HG03378 (cell line): ENCODE results near the gene GARS1.
"Not testable (repeated sequence)": the region's sequence is repeated elsewhere in the genome, so short reads cannot be mapped to it uniquely, and the experiment has no call there.

Experiments used
- ATAC-seq: cut with Tn5 transposase; IDR thresholded peaks from one replicate; pipeline ENCODE4 v1.9.1; 2021; ENCODE audit warnings: mild to moderate bottlenecking, moderate library complexity; ENCODE audit not compliant: unreplicated experiment

Gene GARS1

DNA sequence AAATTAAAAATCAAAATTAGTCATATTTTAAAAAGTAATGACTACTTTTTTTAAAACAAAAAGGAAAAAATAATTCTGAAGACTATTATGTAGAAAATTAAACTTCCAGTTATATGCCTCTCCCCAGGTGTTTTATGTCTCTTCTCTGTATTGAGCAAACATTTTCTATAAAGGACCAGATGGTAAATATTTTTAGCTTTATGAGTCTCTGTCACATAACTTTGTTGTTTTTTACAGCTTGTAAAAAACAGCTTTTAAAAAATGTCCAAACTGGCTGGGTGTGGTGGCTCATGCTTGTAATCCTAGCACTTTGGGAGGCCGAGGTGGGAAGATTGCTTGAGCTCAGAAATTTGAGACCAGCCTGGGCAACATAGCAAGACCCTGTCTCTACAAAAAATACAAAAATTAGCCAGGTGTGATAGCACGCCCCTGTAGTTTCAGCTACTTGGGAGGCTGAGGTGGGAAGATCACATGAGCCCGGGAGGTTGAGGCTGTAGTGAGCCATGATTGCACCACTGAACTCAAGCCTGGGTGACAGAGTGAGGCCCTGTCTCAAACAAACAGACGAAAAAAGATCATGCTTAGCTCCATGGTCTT lies 23.5 kb downstream of the GARS1 start:
- ATAC-seq = no peak

- no peak for ATAC-seq
Observed at GRCh38 chr7:30618961-30619360, 24.3 kb downstream of the GARS1 start.

- ATAC-seq = no peak
Observed at GRCh38 chr7:30625283-30625682, 30.6 kb downstream of the GARS1 start.

- no peak for ATAC-seq
Observed at GRCh38 chr7:30627026-30627425, 32.3 kb downstream of the GARS1 start.

DNA sequence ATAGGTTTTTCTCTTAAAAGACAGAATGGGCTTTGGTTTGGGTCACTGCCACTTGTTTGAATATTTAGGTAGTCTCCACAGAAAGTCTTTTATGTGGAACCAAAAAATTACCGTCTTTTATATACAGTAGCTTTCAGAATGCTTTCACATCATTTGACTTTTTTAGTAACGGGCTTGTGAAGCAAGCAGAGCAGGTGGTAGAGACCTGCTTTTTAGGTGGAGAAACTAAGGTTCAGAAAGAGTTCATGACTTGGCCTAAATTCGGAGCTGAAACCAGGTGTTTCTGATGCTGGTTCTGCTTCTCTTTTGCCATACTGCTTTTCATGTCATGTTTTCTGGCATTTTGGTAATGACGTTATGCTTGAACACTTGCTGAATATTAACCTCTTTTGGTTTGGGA lies 36.3 kb downstream of the GARS1 start:
- ATAC-seq = no peak

- ATAC-seq = no peak
Observed at GRCh38 chr7:30633223-30633622, 38.5 kb downstream of the GARS1 start.

- no peak for ATAC-seq
Observed at GRCh38 chr7:30634193-30634626, 39.5 kb downstream of the GARS1 start.

GRCh38 chr7:30634634-30635201 lies 40.0 kb downstream of the GARS1 start:
- ATAC-seq = no peak

- no peak for ATAC-seq
Observed at GRCh38 chr7:30635798-30636197, 41.1 kb downstream of the GARS1 start.

GRCh38 chr7:30642322-30642721 lies 47.6 kb downstream of the GARS1 start:
- not testable (repeated sequence) for ATAC-seq

DNA sequence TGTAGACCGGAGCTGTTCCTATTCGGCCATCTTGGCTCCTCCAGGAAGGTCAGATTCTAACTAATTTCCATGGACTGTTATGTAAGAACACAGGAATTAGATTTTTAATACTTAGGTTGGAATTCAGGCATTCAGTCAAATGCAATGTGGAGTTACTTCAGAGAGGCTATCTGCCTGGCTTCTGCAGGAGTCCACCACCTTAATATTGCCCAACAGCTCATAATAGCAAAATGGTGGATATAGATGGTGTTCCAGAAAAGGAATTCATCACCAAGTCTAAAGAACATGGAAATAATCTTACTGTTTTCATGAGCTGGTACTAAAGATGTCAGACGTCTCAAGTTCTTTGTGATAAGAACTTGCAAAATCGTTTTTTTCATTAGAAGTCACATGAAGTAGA lies 48.1 kb downstream of the GARS1 start:
- ATAC-seq = no peak

- ATAC-seq = no peak
Observed at GRCh38 chr7:30644286-30644955, 49.7 kb downstream of the GARS1 start.

- ATAC-seq = no peak
Observed at GRCh38 chr7:30645661-30646060, 51.0 kb downstream of the GARS1 start.

GRCh38 chr7:30646154-30646553 lies 51.5 kb downstream of the GARS1 start:
- ATAC-seq = no peak

DNA sequence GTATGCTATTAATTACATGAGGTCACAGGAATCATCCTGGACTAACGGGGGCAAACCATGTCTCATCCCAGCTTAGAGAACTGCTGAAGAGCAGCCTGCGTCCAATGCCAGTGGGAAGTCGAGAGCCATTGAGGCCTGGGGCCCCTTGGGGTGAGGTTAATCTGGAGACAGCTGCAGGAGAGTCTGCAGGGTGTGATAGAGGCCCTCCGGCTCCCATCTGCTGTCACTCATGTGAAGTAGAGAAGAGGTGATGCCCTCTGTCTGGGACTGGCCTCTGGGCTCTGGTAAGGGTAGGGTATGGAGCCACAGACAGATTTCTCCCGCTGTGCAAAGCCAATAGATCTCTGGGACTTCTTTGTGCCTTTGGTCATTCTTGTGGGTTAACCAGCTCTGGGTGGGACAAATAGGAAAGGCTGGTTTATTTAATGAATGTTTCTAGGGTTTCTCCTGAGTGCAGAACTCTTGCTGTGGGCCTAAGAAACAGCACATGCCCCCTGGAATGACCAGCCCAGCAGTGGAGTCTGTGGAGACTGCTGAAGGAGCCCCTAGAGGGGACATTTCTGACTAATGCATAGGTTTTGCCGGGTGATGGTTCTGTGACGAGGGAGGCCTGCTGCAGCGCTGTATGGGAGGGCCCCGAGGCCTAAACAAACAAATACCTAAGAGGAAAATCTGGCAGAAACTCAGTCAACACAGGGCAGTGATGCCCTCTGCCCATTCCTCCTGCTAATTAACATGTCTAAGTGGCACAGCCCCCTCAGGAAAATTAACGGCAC lies 53.1 kb downstream of the GARS1 start:
- ATAC-seq = no peak

DNA sequence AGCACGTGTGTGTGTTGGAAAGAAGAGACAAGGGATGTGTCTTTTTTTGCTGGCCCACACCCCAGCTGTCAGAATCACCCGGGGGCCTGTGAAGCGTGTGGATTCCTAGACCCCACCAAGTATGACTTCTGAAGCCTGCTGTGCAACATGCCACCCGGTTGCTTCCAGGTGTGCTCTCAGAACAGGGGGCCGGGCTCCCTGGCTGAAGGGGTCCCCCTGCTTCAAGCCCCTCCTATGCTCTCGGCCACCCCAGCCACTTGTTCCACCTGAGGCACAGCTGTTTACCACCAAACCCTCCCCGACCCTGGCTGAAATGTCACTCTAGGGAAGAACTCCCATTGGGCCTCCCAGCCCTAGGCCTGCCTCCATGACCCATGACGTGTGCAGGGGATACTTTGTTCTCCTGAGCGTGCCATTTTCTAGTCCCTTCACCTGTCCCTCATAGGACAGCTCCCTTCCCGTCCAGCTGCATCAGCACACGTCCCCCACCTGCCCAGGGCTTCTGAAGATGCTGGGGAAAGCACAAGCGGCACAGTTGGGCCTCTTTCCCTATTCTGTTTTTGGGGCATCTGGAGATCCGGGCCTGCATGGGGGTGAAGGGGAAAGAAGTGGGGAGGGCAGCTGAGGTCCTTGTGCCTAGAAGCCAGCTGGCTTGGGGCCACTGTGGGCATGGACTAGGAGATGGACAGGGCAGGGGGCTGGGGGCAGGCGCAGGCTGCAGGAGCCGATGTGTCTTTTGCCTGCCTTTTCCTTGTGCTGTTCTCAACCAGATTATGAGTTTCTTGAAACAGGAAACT lies 54.3 kb downstream of the GARS1 start:
- ATAC-seq = no peak

DNA sequence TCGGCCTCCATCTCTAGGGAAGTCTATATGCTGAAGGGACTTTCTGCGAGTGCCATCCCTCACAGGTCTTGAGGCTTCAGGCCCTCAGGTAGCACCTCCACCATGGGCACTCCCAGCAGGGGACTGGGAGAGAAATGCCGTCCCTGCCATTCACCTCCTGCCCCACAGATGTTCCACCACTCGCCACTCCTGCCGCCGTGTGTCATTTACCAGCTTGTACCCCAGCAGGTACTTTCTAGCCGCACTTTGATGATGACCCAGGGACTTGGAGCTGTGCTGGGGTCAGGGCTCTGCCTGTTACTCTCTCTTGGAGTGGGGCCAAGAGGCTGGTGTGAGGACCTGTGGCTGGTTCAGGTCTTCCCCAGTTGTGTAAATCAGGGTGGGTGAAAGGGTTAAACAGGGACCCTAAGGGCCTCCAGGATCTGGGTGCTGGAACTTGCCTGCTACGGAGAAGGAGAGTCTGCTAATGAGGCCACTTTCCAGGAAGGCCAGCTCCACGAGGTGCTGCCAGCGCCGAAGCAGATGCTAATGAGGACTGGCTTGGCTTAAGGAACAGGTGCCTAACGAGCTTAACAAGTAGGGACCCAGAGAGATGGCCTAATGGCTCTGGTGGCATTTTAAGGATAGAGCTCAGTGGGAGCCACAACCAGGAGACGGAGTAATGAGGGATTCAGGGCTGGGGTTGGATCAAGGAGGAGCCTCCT lies 55.2 kb downstream of the GARS1 start:
- no peak for ATAC-seq

DNA sequence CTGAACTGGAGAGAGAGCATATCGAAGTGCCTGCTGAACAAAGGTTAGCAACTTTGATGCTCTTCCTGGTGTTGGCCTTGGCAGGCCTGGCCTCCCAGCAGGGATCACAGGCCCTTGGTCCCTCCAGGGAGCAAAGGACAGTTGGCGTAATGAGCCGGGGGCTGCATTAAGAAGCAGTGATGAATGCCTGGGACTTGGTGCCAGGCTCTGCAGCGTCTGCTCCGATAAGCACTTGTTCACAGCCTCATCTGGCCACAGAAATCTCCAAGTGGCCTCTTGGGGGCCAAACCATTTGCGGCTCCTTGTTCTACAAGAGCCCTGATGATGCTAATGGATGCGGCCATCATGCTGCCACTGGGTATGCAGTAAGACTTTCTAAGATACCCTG lies 55.7 kb downstream of the GARS1 start:
- ATAC-seq = no peak

- ATAC-seq = no peak
Observed at GRCh38 chr7:30652132-30652531, 57.5 kb downstream of the GARS1 start.
